GM12891 (cell line): Measurements from ENCODE around the gene AMBRA1.

Experiments used
- PAX5 ChIP-seq: IDR thresholded peaks from 2 replicates; pipeline ENCODE4 v1.6.1; 2011; ENCODE audit warnings: low read length, moderate library complexity, mild to moderate bottlenecking; ENCODE audit not compliant: insufficient read depth, severe bottlenecking
- POLR2A ChIP-seq: IDR thresholded peaks from 2 replicates; pipeline ENCODE4 v1.6.1; 2011; ENCODE audit warnings: low read depth, low read length, control low read depth
- POLR2AphosphoS5 ChIP-seq: IDR thresholded peaks from 2 replicates; pipeline ENCODE4 v1.6.1; 2011; ENCODE audit warnings: low read depth, low read length, control low read depth
- SPI1 ChIP-seq: IDR thresholded peaks from 2 replicates; pipeline ENCODE4 v1.6.1; 2011; ENCODE audit warnings: low read depth, low read length, control low read depth
- TAF1 ChIP-seq: IDR thresholded peaks from 2 replicates; pipeline ENCODE4 v1.6.1; 2011; ENCODE audit warnings: low read depth, low read length, control low read depth

- no peak for TF ChIP-seq POLR2A
- TF ChIP-seq POLR2AphosphoS5 = no peak
- no peak for TF ChIP-seq TAF1
- TF ChIP-seq SPI1 = no peak
- TF ChIP-seq PAX5 = no peak
Observed at GRCh38 chr11:46381819-46382645, 211.8 kb downstream of the AMBRA1 start.
